ENCODE data around the gene ZCCHC14.
A peak's percentile ranks its signal among the peaks of the same experiment; 100 is the strongest.
"Not testable (repeated sequence)": the region's sequence is repeated elsewhere in the genome, so short reads cannot be mapped to it uniquely, and the experiment has no call there.

The ZCCHC14 gene

GRCh38 chr16:87409153-87409552 is 83.7 kb downstream of the ZCCHC14 start:
- no peak for DNase-seq (ENCODE audit: low read depth)

- no peak for DNase-seq (ENCODE audit: low read depth)
Measured at GRCh38 chr16:87407511-87408112, 85.2 kb downstream of the ZCCHC14 start.

DNA sequence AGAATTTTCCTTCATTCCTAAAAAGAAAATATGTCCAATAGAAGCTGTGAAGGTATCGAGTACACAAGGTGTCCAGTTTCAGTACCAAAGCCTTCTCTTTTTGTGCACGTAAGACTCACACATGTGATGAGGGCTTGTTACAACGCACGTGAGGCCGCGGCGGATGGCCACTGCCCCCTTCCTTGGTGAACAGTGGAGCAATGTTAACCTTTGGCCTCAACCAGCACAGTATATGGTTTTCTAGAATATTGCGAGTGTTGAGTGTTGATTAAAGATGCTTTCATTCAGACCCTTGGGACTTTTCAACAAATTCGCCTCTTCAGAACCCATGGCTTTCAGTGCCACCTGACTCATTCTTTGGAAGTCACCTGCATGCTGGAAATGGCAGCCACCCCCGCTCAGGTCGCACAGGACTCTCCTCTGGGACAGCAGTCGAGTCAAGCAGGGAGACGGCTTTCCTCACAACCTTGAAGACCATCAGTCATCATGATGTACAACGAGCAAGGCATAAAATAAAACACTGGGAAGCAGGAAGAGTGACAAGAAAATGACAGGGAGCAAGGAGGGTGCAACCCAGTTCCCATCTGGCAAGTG is 86.2 kb downstream of the ZCCHC14 start:
- no peak for DNase-seq (ENCODE audit: low read depth)

GRCh38 chr16:87404764-87405625 is 87.8 kb downstream of the ZCCHC14 start:
- no peak for DNase-seq (ENCODE audit: low read depth)

DNA sequence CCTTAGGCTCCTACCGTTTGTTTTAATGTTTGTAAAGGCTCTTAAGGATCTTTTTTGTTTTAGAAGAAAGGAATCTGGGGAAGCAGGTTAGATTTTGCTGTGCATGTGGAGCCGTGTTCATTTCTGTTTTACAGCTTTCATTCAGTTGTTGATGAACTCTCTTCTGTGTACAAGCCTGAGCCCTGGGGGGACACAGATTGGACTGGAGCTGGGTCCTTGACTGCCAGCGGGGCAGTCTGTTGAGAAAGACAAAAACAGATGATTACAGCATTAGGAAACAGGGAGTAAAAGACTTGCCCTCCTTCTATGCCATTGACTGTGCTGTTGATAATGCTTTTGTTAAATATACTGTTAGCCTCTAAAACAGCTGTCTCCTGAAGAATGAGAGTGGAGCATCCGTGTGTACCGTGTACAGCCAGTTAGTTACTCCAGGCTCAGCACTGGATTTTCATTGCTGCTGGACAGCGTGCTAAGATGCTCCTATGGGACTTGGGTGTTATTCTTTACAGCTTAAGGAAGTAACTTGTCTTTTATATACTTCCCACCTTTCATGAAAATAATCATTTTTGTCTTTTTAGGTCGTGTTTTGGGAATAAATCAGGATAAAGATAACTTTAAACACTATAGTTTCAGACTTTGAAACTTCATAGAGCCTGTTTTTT is 97.5 kb downstream of the ZCCHC14 start:
- no peak for DNase-seq (ENCODE audit: low read depth)

GRCh38 chr16:87393680-87394055 is 99.2 kb downstream of the ZCCHC14 start:
- no peak for DNase-seq (ENCODE audit: low read depth)

DNA sequence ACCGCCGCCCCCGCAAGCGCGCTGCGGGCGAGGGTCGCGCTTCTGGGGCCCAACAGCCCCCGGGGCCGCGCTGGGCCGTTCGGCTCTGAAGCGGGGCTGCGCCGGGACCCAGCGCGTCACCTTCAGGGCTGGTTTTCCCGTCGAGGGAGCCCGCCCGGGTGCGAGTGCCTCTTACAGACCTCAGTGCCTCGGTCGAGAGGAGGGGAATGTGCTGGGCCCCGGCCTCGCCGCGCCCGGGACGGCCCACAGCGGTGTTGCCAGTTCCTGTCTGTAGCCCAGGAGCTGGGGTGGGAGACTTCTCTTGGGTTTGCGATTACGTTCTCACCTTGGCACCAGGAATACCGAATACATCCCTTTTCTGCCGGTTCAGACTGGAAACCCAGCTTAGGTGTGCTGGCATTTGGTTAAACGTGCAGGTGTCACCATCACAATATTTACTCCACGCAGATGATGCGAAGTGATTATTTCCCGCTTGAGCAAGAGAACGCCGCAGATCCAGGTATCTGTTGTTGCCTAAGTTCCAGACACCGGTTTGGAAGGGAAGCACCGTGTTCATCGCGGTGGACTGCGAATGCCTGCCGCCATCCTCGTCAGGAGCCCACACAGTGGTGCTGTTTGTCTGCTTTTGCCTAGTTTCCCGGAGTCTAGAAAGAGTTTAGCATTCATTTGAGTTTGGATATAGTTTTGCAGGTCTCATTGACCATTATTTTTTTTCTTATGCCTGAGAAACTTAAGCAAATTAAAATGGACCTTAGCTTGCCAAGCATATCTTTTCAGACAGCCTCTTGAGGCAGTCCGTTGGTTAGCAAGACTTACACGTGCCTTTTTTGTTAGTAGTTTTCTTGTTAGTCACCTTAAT is 99.8 kb downstream of the ZCCHC14 start:
- DNase-seq (ENCODE audit: low read depth): no peak

GRCh38 chr16:87391950-87392820 is 100.6 kb downstream of the ZCCHC14 start, which contains the start of gene MAP1LC3B:
Gene MAP1LC3B, plus strand, starts transcription at chr16:87392336. Its CDS starts 92 bp downstream, at chr16:87392428.
- DNase-seq (ENCODE audit: low read depth): peak; percentile 93

- DNase-seq (ENCODE audit: low read depth): no peak
Measured at GRCh38 chr16:87391324-87391949, 101.4 kb downstream of the ZCCHC14 start.

GRCh38 chr16:87390641-87391323 is 102.0 kb downstream of the ZCCHC14 start:
- no peak for DNase-seq (ENCODE audit: low read depth)

GRCh38 chr16:87389914-87390313 is 102.9 kb downstream of the ZCCHC14 start:
- DNase-seq (ENCODE audit: low read depth): not testable (repeated sequence)

GRCh38 chr16:87389245-87389644 is 103.6 kb downstream of the ZCCHC14 start:
- DNase-seq (ENCODE audit: low read depth): no peak

GRCh38 chr16:87388818-87389134 is 104.0 kb downstream of the ZCCHC14 start:
- DNase-seq (ENCODE audit: low read depth): no peak

DNA sequence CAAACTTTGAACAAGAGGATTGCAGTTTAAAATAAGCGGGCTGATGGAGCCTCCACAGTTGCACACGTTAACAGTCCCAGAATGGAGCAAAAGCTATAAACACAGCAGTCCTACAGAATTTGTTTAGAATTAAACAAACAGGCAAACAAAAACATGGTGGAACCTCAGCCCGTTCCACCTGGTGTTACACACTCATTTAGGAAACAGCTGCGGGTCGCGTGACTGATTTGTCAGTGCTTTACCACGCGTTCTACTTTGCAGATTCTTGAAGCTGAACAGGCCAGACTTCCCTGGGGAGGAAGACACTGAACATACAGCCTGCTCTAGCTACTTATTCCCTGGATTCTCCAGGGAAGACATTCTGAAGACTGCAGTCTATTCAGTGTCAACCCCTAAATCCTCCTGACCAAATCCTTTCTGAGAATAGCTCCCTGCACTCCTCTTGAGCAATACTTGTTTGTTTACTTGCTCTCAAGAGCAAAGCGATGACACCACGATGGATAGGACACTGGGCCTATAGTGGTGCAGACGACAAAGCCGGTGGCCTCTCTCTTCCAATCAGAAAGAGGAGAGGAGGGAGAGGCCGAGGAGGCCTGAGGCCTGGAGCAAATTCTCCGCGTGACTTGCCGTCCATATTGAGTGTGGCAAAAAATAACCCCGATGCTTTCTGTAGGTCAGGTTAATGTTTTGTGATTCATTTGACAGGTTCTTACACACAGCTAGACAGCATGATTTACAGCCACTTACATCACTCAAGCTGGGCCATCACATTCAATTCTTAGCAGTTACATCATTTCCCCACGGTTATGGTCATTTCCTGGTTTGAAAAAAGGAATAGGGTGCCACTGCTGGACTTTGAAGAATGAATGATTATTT is 104.6 kb downstream of the ZCCHC14 start:
- DNase-seq (ENCODE audit: low read depth): peak; percentile 69

DNA sequence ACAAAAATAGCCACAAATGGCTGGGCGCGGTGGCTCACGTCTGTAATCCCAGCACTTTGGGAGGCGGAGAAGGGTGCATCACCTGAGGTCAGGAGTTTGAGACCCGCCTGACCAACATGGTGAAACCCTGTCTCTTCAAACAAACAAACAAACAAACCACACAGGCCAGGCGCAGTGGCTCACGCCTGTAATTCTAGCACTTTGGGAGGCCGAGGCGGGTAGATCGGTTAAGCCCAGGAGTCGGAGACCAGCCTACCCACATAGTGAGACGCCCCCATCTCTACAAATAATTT is 108.0 kb downstream of the ZCCHC14 start:
- not testable (repeated sequence) for DNase-seq (ENCODE audit: low read depth)

- DNase-seq (ENCODE audit: low read depth): no peak
Measured at GRCh38 chr16:87384162-87384874, 108.5 kb downstream of the ZCCHC14 start.

DNA sequence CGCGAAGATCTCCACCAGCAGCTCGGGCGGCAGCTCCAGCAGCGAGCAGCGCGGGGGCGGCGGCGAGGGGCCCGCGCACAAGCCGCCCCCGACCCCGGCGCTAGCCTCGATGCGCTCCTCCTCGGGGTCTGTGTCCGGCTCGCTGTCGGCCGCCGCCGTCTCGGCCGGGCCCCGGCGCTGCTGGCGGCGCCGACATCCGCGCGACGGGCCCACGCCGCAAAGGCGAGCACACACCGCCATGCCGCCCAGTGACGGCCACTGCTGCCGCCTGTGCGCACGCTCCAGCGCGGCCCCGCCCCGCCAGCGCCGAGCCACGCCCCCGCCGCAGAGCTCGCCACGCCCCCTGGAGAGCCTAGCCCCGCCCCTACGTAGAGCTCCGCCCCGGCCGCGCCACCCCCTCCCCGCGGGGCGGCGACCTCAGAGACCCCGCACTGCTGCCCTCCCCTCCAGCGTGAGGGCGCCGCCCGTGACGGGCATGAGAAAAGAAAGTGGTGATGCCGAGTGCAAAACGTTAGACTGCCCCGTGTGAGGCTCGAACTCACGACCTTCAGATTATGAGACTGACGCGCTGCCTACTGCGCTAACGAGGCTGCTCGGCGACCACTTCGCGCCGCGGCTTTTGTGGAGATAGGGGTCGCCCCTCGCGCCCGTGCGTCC is 109.2 kb downstream of the ZCCHC14 start, which contains the start of gene FBXO31:
FBXO31 (minus strand) TSS at position 272 of the 657 bp plus-strand sequence; CDS start at position 240, 32 bp downstream.
- peak; percentile 79 for DNase-seq (ENCODE audit: low read depth)
